Glutamatergic neuron (in vitro differentiated cells): ENCODE results near the gene SIM1. TPM values are rescaled to one million over a fixed set of nuclear protein-coding genes. Genes with fewer than 3 reads are reported as not detected.

Experiments
- DNase-seq: peaks from one replicate; pipeline ENCODE4 v3.0.0; 2022
- H3K27ac Mint-ChIP-seq: one replicate; pipeline ENCODE4 v1.8.0; 2020; ENCODE audit warnings: mild to moderate bottlenecking, mixed read lengths, inconsistent platforms; ENCODE audit not compliant: unreplicated experiment
- H3K27me3 Mint-ChIP-seq: one replicate; pipeline ENCODE4 v1.8.0; 2020; ENCODE audit warnings: mild to moderate bottlenecking, moderate library complexity, mixed read lengths, inconsistent platforms; ENCODE audit not compliant: unreplicated experiment
- H3K36me3 Mint-ChIP-seq: one replicate; pipeline ENCODE4 v1.8.0; 2020; ENCODE audit warnings: mild to moderate bottlenecking, mixed read lengths, inconsistent platforms; ENCODE audit not compliant: unreplicated experiment
- H3K4me1 Mint-ChIP-seq: one replicate; pipeline ENCODE4 v1.8.0; 2020; ENCODE audit warnings: mild to moderate bottlenecking, low read depth, mixed read lengths, inconsistent platforms; ENCODE audit not compliant: unreplicated experiment
- H3K4me3 Mint-ChIP-seq: one replicate; pipeline ENCODE4 v1.8.0; 2020; ENCODE audit warnings: mild to moderate bottlenecking, mixed read lengths, inconsistent platforms; ENCODE audit not compliant: unreplicated experiment
- H3K9me3 Mint-ChIP-seq: one replicate; pipeline ENCODE4 v1.8.0; 2020; ENCODE audit warnings: mild to moderate bottlenecking, moderate library complexity, mixed read lengths, inconsistent platforms; ENCODE audit not compliant: unreplicated experiment
- CTCF ChIP-seq: fragments of 200-600 bp; sonication (generic); IDR thresholded peaks from one replicate; pipeline ENCODE4 v1.5.0; 2021; ENCODE audit not compliant: partially characterized antibody, unreplicated experiment
- total RNA-seq: library from RNA; stranded (reverse); fragmentation: NEBNext Ultra II Directional; extraction: Animal tissue kit (Norgen Biotek cat#: 25700); gene quantifications from one replicate; pipeline ENCODE4 v1.2.1, GENCODE V29; 2021; ENCODE audit not compliant: unreplicated experiment

The SIM1 gene
- total RNA-seq, 1 donor from 2014 or later: 49.8 TPM

GRCh38 chr6:100482698-100483097 lies 18.0 kb upstream of the SIM1 start:
- no peaks in the 10 kb centered on the region for H3K27me3 Mint-ChIP-seq
- no peak overlapping the region for H3K4me3 Mint-ChIP-seq
- no peak overlapping the region for H3K27ac Mint-ChIP-seq
- peaks cover 10% of the 10 kb centered on the region for H3K4me1 Mint-ChIP-seq
- no peak for TF ChIP-seq CTCF
- H3K9me3 Mint-ChIP-seq: peaks cover 3% of the 10 kb centered on the region
- DNase-seq: no peak
- H3K36me3 Mint-ChIP-seq: no peaks in the 10 kb centered on the region

GRCh38 chr6:100479179-100480035 lies 14.7 kb upstream of the SIM1 start:
- peak; percentile 95 for TF ChIP-seq CTCF
- Mint-ChIP-seq H3K27me3 (no peaks in the 10 kb centered on the region), H3K9me3 (peaks cover 5% of the 10 kb centered on the region), H3K27ac (peak overlapping the region; percentile 48), H3K36me3 (no peaks in the 10 kb centered on the region), H3K4me3 (no peak overlapping the region), H3K4me1 (peaks cover 10% of the 10 kb centered on the region)
- no peak for DNase-seq

- Mint-ChIP-seq H3K36me3 (no peaks in the 10 kb centered on the region), H3K4me1 (peaks cover 10% of the 10 kb centered on the region), H3K9me3 (peaks cover 8% of the 10 kb centered on the region), H3K27me3 (no peaks in the 10 kb centered on the region), H3K27ac (no peak overlapping the region), H3K4me3 (no peak overlapping the region)
- TF ChIP-seq CTCF: no peak
- no peak for DNase-seq
Observed at GRCh38 chr6:100475554-100476320, 11.0 kb upstream of the SIM1 start.

GRCh38 chr6:100473182-100473581 lies 8.5 kb upstream of the SIM1 start:
- Mint-ChIP-seq H3K27ac (no peak overlapping the region), H3K27me3 (peaks cover 5% of the 10 kb centered on the region)

More at GRCh38 chr6:100473182-100473581, 8.5 kb upstream of the SIM1 start:
- Mint-ChIP-seq H3K9me3 (peaks cover 5% of the 10 kb centered on the region), H3K4me3 (no peak overlapping the region), H3K36me3 (no peaks in the 10 kb centered on the region), H3K4me1 (no peaks in the 10 kb centered on the region)
- no peak for TF ChIP-seq CTCF
- no peak for DNase-seq
